HepG2 (cell line): Measurements from ENCODE around the gene SLIRP. TPM values are rescaled to one million over a fixed set of nuclear protein-coding genes. Genes with fewer than 3 reads are reported as not detected.

Experiments used
- ATAC-seq: fragments of 200-7000 bp; cut with Tn5 transposase; 3 replicates; pipeline ENCODE4 v1.9.1; 2020; ENCODE audit warnings: mild to moderate bottlenecking, moderate library complexity
- BruUV-seq: library from RNA; stranded (reverse); fragments of 400-500 nt; replicated peaks from 2 replicates; lab custom pipeline; 2021; lab: Mats Ljungman, UMichigan
- CTCF ChIA-PET: fragments of 300-600 bp; formaldehyde crosslinking; extraction: SDS; loops from one replicate; lab custom pipeline; 2021; ENCODE audit warnings: low total read pairs, inconsistent platforms, low intra/inter-chr PET ratio; lab: Yijun Ruan, JAX
- POLR2A ChIA-PET: fragments of 350-600 bp; sonication (Branson Sonifier 250); formaldehyde crosslinking; loops from one replicate; lab custom pipeline; 2020; ENCODE audit warnings: antibody characterized with exemption, inconsistent platforms; lab: Yijun Ruan, JAX
- DNase-seq: peaks from one replicate; pipeline ENCODE4 v3.0.0-alpha.2; 2015; ENCODE audit warnings: low spot score
- FAIRE-seq: peaks from 3 replicates; lab custom pipeline; 2011; peaks lifted over from hg19 to GRCh38; lab: Jason Lieb, UNC
- H2AFZ ChIP-seq: one replicate; pipeline ENCODE4 v1.6.1; 2011; ENCODE audit warnings: low read length, inconsistent platforms
- H3K27ac ChIP-seq: fragments of 300-600 bp; 3 replicates; pipeline ENCODE4 v1.8.0; 2011; ENCODE audit warnings: mixed run types, mild to moderate bottlenecking, mixed read lengths, low read length, inconsistent platforms; ENCODE audit not compliant: insufficient read depth; ENCODE audit errors: extremely low read length
- H3K27me3 ChIP-seq, 2 experiments: fragments of 200-600 bp in 1 of 2; 2 replicates in 1 of 2; 3 replicates in 1 of 2; pipeline versions ENCODE4 v1.6.0 to v1.8.0; 2011; ENCODE audit warnings: low read length in 2 of 2, mild to moderate bottlenecking in 2 of 2, moderate library complexity in 2 of 2, inconsistent platforms in 1 of 2; ENCODE audit not compliant: insufficient read depth in 2 of 2, control insufficient read depth in 1 of 2
- H3K36me3 ChIP-seq, 2 experiments: fragments of 200-600 bp in 1 of 2; replicated peaks in 1 of 2; 2 replicates in 1 of 2; 3 replicates in 1 of 2; pipeline versions ENCODE4 v1.5.1 to v1.8.0; 2011; ENCODE audit warnings: low read length in 2 of 2, inconsistent platforms in 1 of 2; ENCODE audit not compliant: insufficient read depth in 2 of 2, control insufficient read depth in 1 of 2
- H3K4me1 ChIP-seq: 2 replicates; pipeline ENCODE4 v1.5.1; 2012; ENCODE audit warnings: low read length, inconsistent platforms; ENCODE audit not compliant: insufficient read depth
- H3K4me2 ChIP-seq: 2 replicates; pipeline ENCODE4 v1.6.0; 2011; ENCODE audit warnings: low read depth, low read length, inconsistent platforms
- H3K4me3 ChIP-seq, 3 experiments: fragments of 200-600 bp in 1 of 3; sonication (generic), shearing (Covaris generic) in 1 of 3; replicated peaks in 1 of 3; 2 replicates each; pipeline ENCODE4 v1.5.1; 2011 to 2016; ENCODE audit warnings: low read length in 3 of 3, inconsistent platforms in 2 of 3, low read depth in 2 of 3, mild to moderate bottlenecking in 2 of 3, control low read depth in 1 of 3, mixed read lengths in 1 of 3; ENCODE audit not compliant: insufficient read depth in 1 of 3
- H3K79me2 ChIP-seq: one replicate; pipeline ENCODE4 v1.6.1; 2011; ENCODE audit warnings: low read length, inconsistent platforms; ENCODE audit not compliant: insufficient read depth
- H3K9ac ChIP-seq: 2 replicates; pipeline ENCODE4 v1.6.0; 2011; ENCODE audit warnings: mild to moderate bottlenecking, low read depth, low read length, inconsistent platforms; ENCODE audit not compliant: insufficient read depth
- H3K9me3 ChIP-seq: 2 replicates; pipeline ENCODE4 v1.5.1; 2012; ENCODE audit warnings: mild to moderate bottlenecking, low read length
- H4K20me1 ChIP-seq: 2 replicates; pipeline ENCODE4 v1.6.0; 2011; ENCODE audit warnings: inconsistent platforms, mild to moderate bottlenecking, low read length, moderate library complexity; ENCODE audit not compliant: insufficient read depth
- BRD4 ChIP-seq: sonication (generic); formaldehyde crosslinking; IDR thresholded peaks from 2 replicates; pipeline ENCODE4 v1.4.0; 2020; ENCODE audit warnings: missing genetic modification reagents
- DNMT1 ChIP-seq: sonication (generic); formaldehyde crosslinking; IDR thresholded peaks from 2 replicates; pipeline ENCODE4 v1.5.1; 2020; ENCODE audit warnings: mild to moderate bottlenecking, missing genetic modification reagents
- ETV5 ChIP-seq: IDR thresholded peaks from 2 replicates; pipeline ENCODE4 v1.6.1; 2018; ENCODE audit warnings: missing biosample characterization, missing genetic modification reagents, inconsistent platforms, borderline replicate concordance
- GTF3A ChIP-seq: sonication (generic); formaldehyde crosslinking; conservative IDR thresholded peaks from 2 replicates; pipeline ENCODE4 v1.4.0; 2020; ENCODE audit warnings: mild to moderate bottlenecking, missing genetic modification reagents
- HDAC6 ChIP-seq: fragments of 200-600 bp; sonication (generic); IDR thresholded peaks from 2 replicates; pipeline ENCODE4 v1.7.0; 2017; ENCODE audit warnings: mild to moderate bottlenecking, antibody characterized with exemption, low read length, low read depth
- KLF6 ChIP-seq: IDR thresholded peaks from 2 replicates; pipeline ENCODE4 v1.8.0; 2016; ENCODE audit warnings: missing biosample characterization, missing genetic modification reagents
- MAX ChIP-seq: IDR thresholded peaks from 2 replicates; pipeline ENCODE4 v1.6.1; 2012; ENCODE audit warnings: inconsistent platforms
- SIN3B ChIP-seq: fragments of 150-350 bp; IDR thresholded peaks from 2 replicates; pipeline ENCODE4 v1.6.1; 2014; ENCODE audit warnings: low read length
- SMAD9 ChIP-seq: sonication (generic); formaldehyde crosslinking; IDR thresholded peaks from 2 replicates; pipeline ENCODE4 v1.5.1; 2020; ENCODE audit warnings: mild to moderate bottlenecking, missing genetic modification reagents
- SMARCE1 ChIP-seq: fragments of 450-650 bp; IDR thresholded peaks from 2 replicates; pipeline ENCODE4 v1.6.1; 2017; ENCODE audit warnings: borderline replicate concordance
- SYNCRIP ChIP-seq: fragments of 200-400 bp; formaldehyde crosslinking; IDR thresholded peaks from 2 replicates; pipeline ENCODE4 v1.6.1; 2018; ENCODE audit warnings: mild to moderate bottlenecking, low read depth, low read length; ENCODE audit not compliant: insufficient read depth
- USF2 ChIP-seq, 2 experiments: sonication (generic) in 1 of 2; formaldehyde crosslinking in 1 of 2; IDR thresholded peaks; 2 replicates each; pipeline versions ENCODE4 v1.5.1 to v1.6.1; 2011 to 2020; ENCODE audit warnings: borderline replicate concordance in 1 of 2, low read depth in 1 of 2, low read length in 1 of 2, mild to moderate bottlenecking in 1 of 2, missing genetic modification reagents in 1 of 2, moderate library complexity in 1 of 2
- ZBTB4 ChIP-seq: sonication (generic); formaldehyde crosslinking; IDR thresholded peaks from 2 replicates; pipeline ENCODE4 v1.4.0; 2020; ENCODE audit warnings: missing genetic modification reagents, mild to moderate bottlenecking, borderline replicate concordance
- ZNF432 ChIP-seq: sonication (generic); formaldehyde crosslinking; IDR thresholded peaks from 2 replicates; pipeline ENCODE4 v1.5.0; 2020; ENCODE audit warnings: missing genetic modification reagents, mild to moderate bottlenecking, borderline replicate concordance
- ZNF563 ChIP-seq: sonication (generic); formaldehyde crosslinking; IDR thresholded peaks from 2 replicates; pipeline ENCODE4 v1.8.0; 2022; ENCODE audit warnings: mild to moderate bottlenecking, moderate library complexity, missing genetic modification reagents
- ZNF777 ChIP-seq: sonication (generic); formaldehyde crosslinking; IDR thresholded peaks from 2 replicates; pipeline ENCODE4 v1.4.0; 2020; ENCODE audit warnings: missing genetic modification reagents
- in situ Hi-C: cut with HindIII; loops from 2 replicates; pipeline ENCODE4 v1.10.0; 2017; ENCODE audit warnings: low pct_unique_long_range_greater_than_20kb; ENCODE audit not compliant: extremely low pct_ligation_motif_present
- intact Hi-C: fragments of 100-400 bp; cut with micrococcal nuclease; formaldehyde crosslinking; loops from one replicate; pipeline ENCODE4 v1.10.0; 2022; ENCODE audit not compliant: unreplicated experiment
- polyA plus RNA-seq, 8 experiments: library from polyadenylated mRNA; depleted of rRNA in 3 of 8; stranded (reverse) in 7 of 8; unstranded in 1 of 8; fragments of >200 nt; fragmentation: Illumina TruSeq in 4 of 8; extraction: Trizol in 4 of 8; gene quantifications; 2 replicates each; pipeline versions ENCODE4 v1.2.1 to v1.2.3, GENCODE V29; 2011 to 2016; ENCODE audit warnings: low read depth in 4 of 8, missing spikeins in 1 of 8, mixed read lengths in 1 of 8; ENCODE audit not compliant: insufficient read depth in 1 of 8
- total RNA-seq, 5 experiments: library from RNA; depleted of rRNA; stranded (reverse); fragments of >200 nt; fragmentation: Illumina TruSeq; extraction: Trizol; gene quantifications; 2 replicates each; pipeline ENCODE4 v1.2.3, GENCODE V29; 2016; ENCODE audit warnings: low read depth in 1 of 5

Gene SLIRP
- total and polyA plus RNA-seq, 2 of the 13 experiments (the other 11 are each of a cell fraction or from before 2014, with no cell fraction given): 281 to 548 TPM

- in situ Hi-C loops (no loop called here), intact Hi-C loops (no loop called here)
- H3K9me3 ChIP-seq: no peaks in the 10 kb centered on the region
- H3K4me1 ChIP-seq: peaks cover 7% of the 10 kb centered on the region
- H4K20me1 ChIP-seq: no peaks in the 10 kb centered on the region
- no peak overlapping the region for H3K27ac ChIP-seq
- ChIA-PET CTCF (no interaction called here), POLR2A (no interaction called here)
- no TSS peak for BruUV-seq
- H3K79me2 ChIP-seq: no peaks in the 10 kb centered on the region
- FAIRE-seq: no peak
- no peaks in the 10 kb centered on the region for H3K27me3 ChIP-seq
- no peak for DNase-seq
- no peak for ATAC-seq
- no peak overlapping the region for H2AFZ ChIP-seq
- no peak overlapping the region for H3K9ac ChIP-seq
- H3K4me3 ChIP-seq: no peak overlapping the region
- TF ChIP-seq MAX (no peak), SMARCE1 (no peak), USF2 (IDR thresholded peaks at IDR 0.05; ENCODE audit: low read depth, low read length) (no peak), USF2 (CRISPR knock-in tag; IDR thresholded peaks at IDR 0.05; ENCODE audit: borderline replicate concordance) (no peak), ZNF563 (CRISPR knock-in tag) (no peak), DNMT1 (no peak), KLF6 (CRISPR knock-in tag) (no peak), ETV5 (no peak), ZBTB4 (CRISPR knock-in tag) (no peak), SIN3B (no peak), SMAD9 (CRISPR knock-in tag) (no peak), SYNCRIP (no peak), HDAC6 (no peak), ZNF432 (CRISPR knock-in tag) (no peak), ZNF777 (CRISPR knock-in tag) (no peak), BRD4 (no peak), GTF3A (no peak)
- TF ChIP-seq, all 625 proteins: peak for 0
- no peak overlapping the region for H3K4me2 ChIP-seq
- peaks cover 6 to 25% of the 10 kb centered on the region in 2 experiments; a peak in 4 of 5 replicates for H3K36me3 ChIP-seq
Observed at GRCh38 chr14:77673193-77673592, 34.7 kb upstream of the SLIRP start.
